GM18517 (cell line): ENCODE data around the gene WNT11.

Source experiments
- ATAC-seq: cut with Tn5 transposase; IDR thresholded peaks from one replicate; pipeline ENCODE4 v1.9.1; 2021; ENCODE audit warnings: mild to moderate bottlenecking, moderate library complexity; ENCODE audit not compliant: unreplicated experiment

Gene WNT11

DNA sequence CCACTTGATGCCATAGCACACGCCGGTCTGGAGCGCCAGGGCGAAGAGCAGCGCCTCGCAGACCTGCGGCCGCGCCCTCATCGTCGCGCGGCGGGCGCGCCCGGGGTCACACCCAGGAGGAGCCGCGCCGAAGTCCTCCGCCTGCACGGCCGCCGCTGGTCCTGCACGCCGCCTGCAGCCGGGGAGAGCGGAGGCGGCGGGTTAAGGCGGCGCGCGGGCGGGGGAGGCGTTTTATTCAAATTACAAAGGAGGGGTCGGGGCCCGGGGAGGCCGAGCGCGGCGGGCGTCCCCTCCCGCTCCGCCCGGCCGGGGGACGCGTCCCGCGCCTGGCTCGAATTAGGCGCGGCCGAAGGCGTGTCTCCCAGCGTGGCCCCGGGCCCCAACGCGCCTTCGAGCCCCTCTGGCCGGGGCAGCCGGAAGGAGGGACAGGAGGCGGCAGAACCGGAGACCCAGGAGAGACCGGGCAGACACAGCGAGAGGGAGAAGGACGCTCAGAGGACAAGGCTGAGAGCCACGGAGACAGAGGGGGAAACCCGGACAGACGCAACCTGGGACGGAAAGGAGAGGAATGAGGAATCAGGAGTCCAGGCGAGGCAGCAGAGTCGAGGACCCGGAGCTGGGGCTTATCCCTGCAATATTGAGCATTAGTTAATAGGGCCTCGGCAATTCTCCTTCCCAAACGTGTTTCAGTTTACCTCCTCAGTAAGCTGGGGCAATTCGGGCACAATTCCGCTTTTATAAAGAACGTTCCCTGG lies at the start of gene WNT11:
Gene WNT11, minus strand, starts transcription at position 176 of the 755 bp plus-strand sequence. Its CDS starts 95 bp downstream, at position 81.
- ATAC-seq, result no peak

DNA sequence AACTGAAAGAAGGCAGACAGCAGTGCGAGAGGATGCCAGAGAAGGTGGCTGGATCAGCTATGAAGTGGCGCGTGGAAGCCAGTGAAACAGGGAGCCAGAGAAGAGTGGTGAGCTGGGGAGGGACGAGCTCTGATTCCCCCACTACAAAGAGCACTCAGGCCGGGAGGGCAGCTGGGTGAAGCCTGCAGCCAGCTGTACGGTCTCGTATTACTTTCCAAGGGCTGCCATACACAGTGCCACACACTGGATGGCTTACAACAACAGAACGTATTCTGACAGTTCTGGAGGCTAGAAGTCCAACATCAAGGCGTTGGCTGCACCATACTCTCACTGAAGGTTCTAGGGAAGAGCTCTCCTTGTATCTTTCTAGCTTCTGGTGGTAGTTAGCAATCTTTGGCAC lies 47.1 kb upstream of the WNT11 start:
- ATAC-seq, result no peak

- ATAC-seq, result no peak
These were observed 46.3 kb upstream of the WNT11 start for GRCh38 chr11:76252631-76253070.

DNA sequence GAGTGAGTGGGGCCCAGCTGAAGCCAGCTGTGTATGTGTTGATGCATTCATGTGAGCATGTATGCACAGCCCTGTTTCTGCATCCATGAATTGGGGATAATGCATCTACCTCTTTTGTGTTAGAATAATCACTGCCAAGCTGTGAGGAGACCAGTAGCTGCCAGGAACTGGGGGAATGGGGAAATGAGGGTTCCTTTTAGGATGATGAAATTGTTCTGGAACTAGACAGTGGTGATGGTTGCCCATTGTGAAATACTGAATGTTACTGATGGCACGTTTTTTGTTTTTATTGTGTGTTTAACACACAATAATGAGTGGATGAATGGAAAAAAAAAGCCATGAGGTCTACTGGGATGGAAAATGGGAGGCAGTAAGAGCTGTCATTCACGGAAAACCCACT lies 45.3 kb upstream of the WNT11 start:
- no peak for ATAC-seq

GRCh38 chr11:76251226-76251575 lies 44.9 kb upstream of the WNT11 start:
- no peak for ATAC-seq

GRCh38 chr11:76250520-76251225 lies 44.4 kb upstream of the WNT11 start:
- ATAC-seq, result no peak

- no peak for ATAC-seq
These were observed 43.0 kb upstream of the WNT11 start for GRCh38 chr11:76249195-76249741.

- no peak for ATAC-seq
These were observed 41.9 kb upstream of the WNT11 start for GRCh38 chr11:76248210-76248609.

DNA sequence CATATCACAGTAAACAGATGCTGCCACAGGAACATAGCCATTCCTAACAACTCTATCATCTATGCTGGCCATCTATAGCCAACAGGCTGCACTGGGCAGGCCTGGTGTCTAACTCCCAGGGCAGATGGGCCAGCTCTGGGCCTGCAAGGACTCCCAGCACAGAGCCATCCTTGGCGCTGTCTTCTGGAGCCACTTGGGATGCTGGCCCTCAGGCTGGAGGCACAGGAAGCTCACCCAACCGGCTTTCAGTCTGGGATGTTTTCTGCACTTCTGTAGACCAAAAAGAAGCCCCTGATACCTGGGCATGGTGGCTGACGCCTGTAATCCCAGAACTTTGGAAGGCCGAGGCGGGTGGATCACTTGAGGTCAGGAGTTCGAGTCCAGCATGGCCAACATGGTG lies 40.8 kb upstream of the WNT11 start:
- ATAC-seq, result no peak

DNA sequence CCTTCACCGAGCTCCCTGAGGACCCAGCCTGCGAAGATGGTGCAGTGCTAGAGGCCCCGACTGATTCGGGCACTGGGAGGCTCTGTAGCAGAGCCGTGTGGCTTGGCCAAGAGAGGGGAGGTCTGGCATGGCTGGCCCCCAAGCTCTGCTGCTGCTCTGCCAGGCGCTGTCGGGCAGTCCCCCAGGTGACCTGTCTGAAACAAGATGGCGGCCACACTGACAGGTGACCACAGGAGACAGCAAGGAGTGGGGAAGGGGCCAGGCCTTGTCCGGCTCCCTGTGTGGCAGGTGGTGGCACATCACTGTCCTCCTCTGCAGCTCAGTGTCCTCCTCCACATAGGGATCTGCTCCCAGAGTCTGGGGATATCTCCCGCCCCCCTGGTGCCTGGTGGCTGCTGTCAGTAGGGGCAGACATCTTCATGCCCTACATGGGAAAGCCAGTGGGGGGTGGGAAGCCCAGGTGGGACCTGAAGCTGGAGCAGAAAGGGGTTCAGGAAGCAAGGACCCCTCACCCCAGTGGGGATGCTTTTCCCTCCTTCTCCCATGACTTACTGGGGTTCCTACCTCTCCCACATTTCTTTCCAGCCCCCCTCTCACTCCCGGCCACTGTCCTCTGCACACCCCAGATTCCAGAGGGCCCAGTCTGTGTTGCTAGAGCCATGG lies 40.1 kb upstream of the WNT11 start:
- ATAC-seq, result no peak

- no peak for ATAC-seq
These were observed 39.4 kb upstream of the WNT11 start for GRCh38 chr11:76245720-76246119.

DNA sequence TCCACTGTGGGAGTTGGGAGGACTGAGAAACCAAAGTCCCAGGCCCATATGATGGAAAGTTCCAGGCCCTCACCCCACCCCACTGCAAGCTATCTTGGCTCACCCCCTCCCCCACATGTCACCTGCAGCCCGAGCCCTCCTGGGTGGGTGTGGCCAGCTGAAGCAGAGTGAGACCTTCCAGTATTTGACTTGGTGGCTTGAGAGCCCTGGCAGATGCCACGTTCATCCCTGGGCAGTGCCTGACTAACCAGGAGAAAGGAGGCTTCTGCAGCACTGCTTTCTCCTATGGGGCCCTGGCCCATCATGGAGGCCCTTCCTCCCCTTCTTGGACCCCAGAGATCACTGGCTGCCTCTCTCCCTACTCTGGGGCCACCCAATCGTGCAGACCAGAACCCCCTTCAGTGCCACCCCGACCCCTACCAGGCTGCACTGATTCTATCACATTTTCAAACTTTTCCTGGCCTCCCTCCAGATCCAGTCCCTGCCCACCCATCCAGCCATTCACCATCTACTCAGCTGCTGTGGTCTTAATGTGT lies 38.1 kb upstream of the WNT11 start:
- no peak for ATAC-seq

- ATAC-seq, result no peak
These were observed 37.6 kb upstream of the WNT11 start for GRCh38 chr11:76243957-76244285.

- no peak for ATAC-seq
These were observed 37.1 kb upstream of the WNT11 start for GRCh38 chr11:76243193-76243956.

- ATAC-seq, result no peak
These were observed 35.9 kb upstream of the WNT11 start for GRCh38 chr11:76242004-76242779.

DNA sequence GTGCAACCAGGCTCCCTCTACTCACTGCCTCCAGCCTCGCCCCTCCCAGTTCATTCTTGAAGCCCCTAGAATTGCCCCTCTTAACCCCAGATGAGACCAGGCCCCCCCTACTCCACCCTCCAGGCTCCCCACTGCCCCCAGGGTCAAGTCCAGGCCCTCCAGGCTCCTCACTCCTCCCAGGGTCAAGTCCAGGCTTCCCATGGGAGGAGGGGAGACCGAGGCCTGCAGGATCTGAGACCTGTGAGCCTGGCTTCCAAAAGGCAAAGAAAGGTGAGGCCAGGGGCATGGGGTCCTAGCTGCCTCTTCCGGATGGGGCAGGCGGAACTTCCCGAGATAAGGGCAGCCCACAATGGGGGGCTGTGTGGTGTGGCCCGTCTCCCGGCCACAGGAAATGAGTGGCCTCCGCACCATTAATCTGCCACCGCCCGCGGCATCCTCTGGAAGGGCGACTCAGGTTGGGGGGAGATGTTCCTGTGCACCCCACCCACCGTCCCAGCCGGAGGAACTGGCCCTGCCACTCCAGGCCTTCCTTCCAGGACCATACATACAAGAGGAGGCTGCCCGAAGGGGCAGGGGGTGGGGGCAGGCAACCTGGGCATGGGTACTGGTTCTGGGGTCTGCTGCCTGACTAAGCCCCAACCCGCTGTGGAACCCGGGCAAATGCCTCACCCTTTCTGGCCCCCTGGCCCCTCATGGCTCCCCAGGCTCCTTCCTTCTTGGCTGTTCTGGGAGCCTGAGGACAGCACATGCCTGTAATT lies 35.1 kb upstream of the WNT11 start:
- no peak for ATAC-seq

DNA sequence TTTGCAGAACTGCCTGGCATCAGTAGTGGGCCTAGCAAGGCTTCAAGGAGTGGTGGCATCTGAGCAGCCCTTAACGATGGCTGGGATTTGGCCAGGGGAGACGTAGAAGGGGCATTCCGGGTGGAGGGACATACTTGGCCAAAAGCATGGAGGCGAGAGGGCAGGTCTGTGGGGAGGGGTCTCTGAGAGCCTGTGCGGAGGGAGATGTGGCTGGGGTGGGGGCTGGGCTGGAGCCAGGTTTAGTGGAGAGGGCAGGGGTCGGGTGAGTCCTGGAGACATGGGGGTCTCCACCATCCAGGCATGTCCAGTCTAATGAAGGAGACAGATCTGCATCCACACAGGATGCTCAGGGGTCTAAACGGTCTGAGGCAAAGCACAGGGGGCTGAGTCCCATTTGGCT lies 34.4 kb upstream of the WNT11 start:
- ATAC-seq, result no peak

- ATAC-seq, result no peak
These were observed 33.8 kb upstream of the WNT11 start for GRCh38 chr11:76240161-76240540.

- no peak for ATAC-seq
These were observed 33.3 kb upstream of the WNT11 start for GRCh38 chr11:76239483-76240160.
